ENCODE data around the gene SOX10.

DNA sequence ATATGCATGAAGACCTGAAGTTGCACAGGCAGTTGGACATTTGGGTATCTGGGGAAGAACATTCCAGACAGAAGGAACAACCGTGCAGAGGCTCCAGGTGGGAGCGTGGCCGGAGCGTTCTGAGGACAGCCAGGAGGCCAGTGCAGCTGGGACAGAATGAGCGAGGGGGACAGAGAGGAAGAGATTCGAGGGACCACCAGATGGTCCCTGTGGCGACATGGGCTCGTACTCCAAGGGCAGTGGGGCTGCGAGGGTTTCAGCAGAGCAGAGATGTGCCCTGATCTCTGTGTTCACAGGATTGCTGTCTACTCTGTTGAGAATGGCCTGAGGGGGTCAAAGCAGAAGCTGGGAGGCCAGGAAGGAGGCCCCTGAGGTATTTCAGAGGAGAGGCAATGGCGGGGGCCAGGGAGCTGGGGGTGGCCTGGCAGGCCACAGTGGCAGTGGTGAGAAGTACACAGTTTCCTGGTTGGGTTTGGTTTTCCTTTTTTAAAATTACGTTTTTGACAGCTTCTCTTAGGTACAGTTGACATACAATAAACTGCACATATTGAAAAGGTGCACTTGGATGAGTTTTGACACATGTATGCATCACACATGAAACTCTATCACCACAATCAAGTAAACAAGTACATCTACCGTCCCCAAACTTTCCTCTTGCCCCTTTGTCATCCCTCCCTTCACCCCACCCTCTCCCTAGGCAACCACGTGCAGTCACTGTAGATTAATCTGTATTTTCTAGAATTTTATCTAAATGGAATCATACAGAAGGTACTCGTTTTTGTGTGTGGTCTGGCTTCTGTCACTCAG is 24.8 kb upstream of the SOX10 start:
- TF ChIP-seq POLR2A (IDR thresholded peaks at IDR 0.05; ENCODE audit: extremely low read depth, insufficient read length) = no peak
- TF ChIP-seq, protein P1, sequence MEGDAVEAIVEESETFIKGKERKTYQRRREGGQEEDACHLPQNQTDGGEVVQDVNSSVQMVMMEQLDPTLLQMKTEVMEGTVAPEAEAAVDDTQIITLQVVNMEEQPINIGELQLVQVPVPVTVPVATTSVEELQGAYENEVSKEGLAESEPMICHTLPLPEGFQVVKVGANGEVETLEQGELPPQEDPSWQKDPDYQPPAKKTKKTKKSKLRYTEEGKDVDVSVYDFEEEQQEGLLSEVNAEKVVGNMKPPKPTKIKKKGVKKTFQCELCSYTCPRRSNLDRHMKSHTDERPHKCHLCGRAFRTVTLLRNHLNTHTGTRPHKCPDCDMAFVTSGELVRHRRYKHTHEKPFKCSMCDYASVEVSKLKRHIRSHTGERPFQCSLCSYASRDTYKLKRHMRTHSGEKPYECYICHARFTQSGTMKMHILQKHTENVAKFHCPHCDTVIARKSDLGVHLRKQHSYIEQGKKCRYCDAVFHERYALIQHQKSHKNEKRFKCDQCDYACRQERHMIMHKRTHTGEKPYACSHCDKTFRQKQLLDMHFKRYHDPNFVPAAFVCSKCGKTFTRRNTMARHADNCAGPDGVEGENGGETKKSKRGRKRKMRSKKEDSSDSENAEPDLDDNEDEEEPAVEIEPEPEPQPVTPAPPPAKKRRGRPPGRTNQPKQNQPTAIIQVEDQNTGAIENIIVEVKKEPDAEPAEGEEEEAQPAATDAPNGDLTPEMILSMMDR (IDR thresholded peaks at IDR 0.05; ENCODE audit: low read depth, low read length) = no peak
- no peak for TF ChIP-seq MYC (IDR thresholded peaks at IDR 0.05; ENCODE audit: low read depth, low read length)
